HG03565 (cell line): ENCODE results near the gene KRT13.

Experiments
- ATAC-seq: cut with Tn5 transposase; IDR thresholded peaks from one replicate; pipeline ENCODE4 v1.9.1; 2021; ENCODE audit warnings: mild to moderate bottlenecking, moderate library complexity; ENCODE audit not compliant: unreplicated experiment

Gene KRT13

GRCh38 chr17:41475421-41475820 lies 30.0 kb downstream of the KRT13 start:
- no peak for ATAC-seq

GRCh38 chr17:41474863-41475262 lies 30.5 kb downstream of the KRT13 start:
- ATAC-seq = no peak

- ATAC-seq = no peak
Observed at GRCh38 chr17:41468346-41468745, 37.1 kb downstream of the KRT13 start.

GRCh38 chr17:41467561-41467960 lies 37.9 kb downstream of the KRT13 start:
- ATAC-seq = no peak

- ATAC-seq = no peak
Observed at GRCh38 chr17:41466988-41467387, 38.4 kb downstream of the KRT13 start, which contains the start of gene KRT32. Gene KRT32, minus strand, starts transcription at chr17:41467386. Its CDS starts 61 bp downstream, at chr17:41467325.

- no peak for ATAC-seq
Observed at GRCh38 chr17:41464682-41465081, 40.7 kb downstream of the KRT13 start.

- ATAC-seq = no peak
Observed at GRCh38 chr17:41464173-41464572, 41.2 kb downstream of the KRT13 start.

GRCh38 chr17:41463746-41464145 lies 41.7 kb downstream of the KRT13 start:
- ATAC-seq = no peak

- ATAC-seq = no peak
Observed at GRCh38 chr17:41462705-41463104, 42.7 kb downstream of the KRT13 start.

GRCh38 chr17:41457676-41458075 lies 47.7 kb downstream of the KRT13 start:
- ATAC-seq = no peak

GRCh38 chr17:41456204-41456603 lies 49.2 kb downstream of the KRT13 start:
- no peak for ATAC-seq

GRCh38 chr17:41455236-41455635 lies 50.2 kb downstream of the KRT13 start:
- no peak for ATAC-seq

- no peak for ATAC-seq
Observed at GRCh38 chr17:41453066-41453465, 52.3 kb downstream of the KRT13 start.

- no peak for ATAC-seq
Observed at GRCh38 chr17:41452281-41452680, 53.1 kb downstream of the KRT13 start.

- ATAC-seq = no peak
Observed at GRCh38 chr17:41451154-41451728, 54.2 kb downstream of the KRT13 start.
